Esophagus squamous epithelium (tissue), 4 donors: ENCODE results near the gene GFOD2.

ENCODE experiments used
- POLR2A ChIP-seq, 4 donors: fragments of 450-650 bp; IDR thresholded peaks; one replicate each; pipeline ENCODE4 v1.6.1; 2017; ENCODE audit warnings: antibody characterized with exemption in 4 of 4, mild to moderate bottlenecking in 4 of 4, moderate library complexity in 3 of 4
- TF ChIP-seq, protein P1 (sequence below), 6 experiments: fragments of 450-650 bp in 4 of 6; fragments of 200-600 bp in 2 of 6; sonication (generic) in 2 of 6; IDR thresholded peaks; one replicate each; pipeline ENCODE4 v1.5.1; 2016 to 2019; ENCODE audit warnings: antibody characterized with exemption in 6 of 6, mild to moderate bottlenecking in 4 of 6, moderate library complexity in 4 of 6

DNA sequence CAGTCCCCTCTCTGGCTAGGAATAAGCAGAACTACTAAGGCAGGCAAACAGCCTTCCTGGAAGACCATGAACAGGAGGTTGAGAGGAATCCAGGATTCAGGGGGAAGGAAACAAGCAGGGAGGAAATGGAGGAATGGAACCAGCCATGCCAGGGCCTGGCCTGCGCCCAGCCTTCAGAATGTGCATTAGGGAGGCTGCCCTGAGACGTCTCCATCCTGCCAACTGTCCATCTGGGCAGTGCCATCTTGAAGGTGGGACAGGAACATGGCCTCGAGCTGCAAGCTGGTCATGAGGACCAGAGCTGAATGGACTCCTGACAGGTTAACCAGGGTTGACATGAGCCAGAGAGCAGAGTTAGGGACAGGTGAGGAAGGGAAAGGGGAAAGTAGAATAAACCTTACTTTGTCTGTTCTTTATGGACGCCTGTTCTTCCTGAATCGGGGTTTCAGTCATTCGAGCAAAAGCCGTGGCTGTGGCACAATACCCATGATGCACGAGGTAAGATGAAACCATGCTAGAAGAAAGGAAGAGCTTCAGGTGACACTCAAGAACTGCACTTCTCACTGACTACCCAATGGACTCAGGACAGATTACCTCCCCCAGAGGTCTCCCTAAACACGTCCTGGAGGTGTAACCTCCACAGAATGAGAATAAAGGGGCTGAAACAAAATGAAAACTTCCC is 12.1 kb upstream of the GFOD2 start:
- TF ChIP-seq, protein P1, sequence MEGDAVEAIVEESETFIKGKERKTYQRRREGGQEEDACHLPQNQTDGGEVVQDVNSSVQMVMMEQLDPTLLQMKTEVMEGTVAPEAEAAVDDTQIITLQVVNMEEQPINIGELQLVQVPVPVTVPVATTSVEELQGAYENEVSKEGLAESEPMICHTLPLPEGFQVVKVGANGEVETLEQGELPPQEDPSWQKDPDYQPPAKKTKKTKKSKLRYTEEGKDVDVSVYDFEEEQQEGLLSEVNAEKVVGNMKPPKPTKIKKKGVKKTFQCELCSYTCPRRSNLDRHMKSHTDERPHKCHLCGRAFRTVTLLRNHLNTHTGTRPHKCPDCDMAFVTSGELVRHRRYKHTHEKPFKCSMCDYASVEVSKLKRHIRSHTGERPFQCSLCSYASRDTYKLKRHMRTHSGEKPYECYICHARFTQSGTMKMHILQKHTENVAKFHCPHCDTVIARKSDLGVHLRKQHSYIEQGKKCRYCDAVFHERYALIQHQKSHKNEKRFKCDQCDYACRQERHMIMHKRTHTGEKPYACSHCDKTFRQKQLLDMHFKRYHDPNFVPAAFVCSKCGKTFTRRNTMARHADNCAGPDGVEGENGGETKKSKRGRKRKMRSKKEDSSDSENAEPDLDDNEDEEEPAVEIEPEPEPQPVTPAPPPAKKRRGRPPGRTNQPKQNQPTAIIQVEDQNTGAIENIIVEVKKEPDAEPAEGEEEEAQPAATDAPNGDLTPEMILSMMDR (IDR thresholded peaks at IDR 0.05) = no peak
- TF ChIP-seq POLR2A (IDR thresholded peaks at IDR 0.05) = no peak
